HEK293T (cell line): Measurements from ENCODE around the gene SMIM10L1.

Experiments
- BHLHE40 ChIP-seq: fragments of 450-650 bp; IDR thresholded peaks from 2 replicates; pipeline ENCODE4 v1.6.1; 2016; ENCODE audit warnings: mild to moderate bottlenecking, moderate library complexity, borderline replicate concordance
- CTBP1 ChIP-seq: fragments of 450-650 bp; IDR thresholded peaks from 2 replicates; pipeline ENCODE4 v1.6.1; 2016; ENCODE audit warnings: borderline replicate concordance
- FOXK2 ChIP-seq: fragments of 450-650 bp; IDR thresholded peaks from 2 replicates; pipeline ENCODE4 v1.6.1; 2016; ENCODE audit warnings: mild to moderate bottlenecking
- FOXM1 ChIP-seq: fragments of 450-650 bp; IDR thresholded peaks from 2 replicates; pipeline ENCODE4 v1.6.1; 2017; ENCODE audit warnings: mild to moderate bottlenecking, borderline replicate concordance
- SP1 ChIP-seq: fragments of 450-650 bp; IDR thresholded peaks from 2 replicates; pipeline ENCODE4 v1.6.1; 2017
- TARDBP ChIP-seq: fragments of 450-650 bp; IDR thresholded peaks from 2 replicates; pipeline ENCODE4 v1.6.1; 2016

DNA sequence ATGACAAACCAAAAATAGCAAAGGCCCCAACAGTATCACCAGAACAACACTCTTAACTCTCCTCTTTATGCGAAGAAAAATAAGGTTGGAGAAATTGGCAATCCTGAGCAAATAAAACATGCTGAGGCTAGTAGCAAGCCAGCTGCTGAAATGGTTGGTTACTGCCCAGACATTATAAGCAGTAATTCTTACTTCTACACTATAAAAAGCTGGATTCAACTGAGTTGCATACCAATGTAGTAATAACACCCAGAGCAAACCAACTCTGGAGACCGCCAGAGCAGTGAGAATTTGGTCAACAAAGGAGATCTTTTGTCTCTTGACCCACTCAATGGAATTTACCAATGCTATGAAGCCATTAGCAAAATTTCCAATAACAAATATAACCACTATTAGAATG is 37.2 kb upstream of the SMIM10L1 start:
- TF ChIP-seq FOXK2 (no peak), TARDBP (no peak), SP1 (no peak), CTBP1 (no peak), FOXM1 (no peak), BHLHE40 (no peak)
